ENCODE results near the gene ZNF837.

DNA sequence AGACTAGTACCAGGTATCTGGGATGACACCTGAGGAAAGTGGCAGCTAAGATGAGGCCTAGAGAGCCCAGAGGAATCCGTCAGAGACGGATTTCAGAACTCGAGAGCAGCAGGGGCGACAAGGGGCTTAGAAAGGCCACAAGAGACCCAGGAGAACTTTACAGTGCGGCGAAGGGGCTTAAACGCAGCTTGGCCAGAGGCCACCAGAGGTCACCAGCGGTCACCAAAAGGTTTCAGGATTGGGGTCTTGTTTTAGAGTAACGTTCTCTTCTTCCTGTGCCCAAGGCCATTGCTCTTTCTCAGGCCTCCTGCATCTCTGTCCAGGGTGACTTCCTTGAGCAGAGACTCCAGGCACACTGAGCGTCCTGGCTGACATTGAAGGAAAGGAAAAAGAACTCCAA, 51.8 kb downstream of the ZNF837 start:
- TF ChIP-seq, protein P1, sequence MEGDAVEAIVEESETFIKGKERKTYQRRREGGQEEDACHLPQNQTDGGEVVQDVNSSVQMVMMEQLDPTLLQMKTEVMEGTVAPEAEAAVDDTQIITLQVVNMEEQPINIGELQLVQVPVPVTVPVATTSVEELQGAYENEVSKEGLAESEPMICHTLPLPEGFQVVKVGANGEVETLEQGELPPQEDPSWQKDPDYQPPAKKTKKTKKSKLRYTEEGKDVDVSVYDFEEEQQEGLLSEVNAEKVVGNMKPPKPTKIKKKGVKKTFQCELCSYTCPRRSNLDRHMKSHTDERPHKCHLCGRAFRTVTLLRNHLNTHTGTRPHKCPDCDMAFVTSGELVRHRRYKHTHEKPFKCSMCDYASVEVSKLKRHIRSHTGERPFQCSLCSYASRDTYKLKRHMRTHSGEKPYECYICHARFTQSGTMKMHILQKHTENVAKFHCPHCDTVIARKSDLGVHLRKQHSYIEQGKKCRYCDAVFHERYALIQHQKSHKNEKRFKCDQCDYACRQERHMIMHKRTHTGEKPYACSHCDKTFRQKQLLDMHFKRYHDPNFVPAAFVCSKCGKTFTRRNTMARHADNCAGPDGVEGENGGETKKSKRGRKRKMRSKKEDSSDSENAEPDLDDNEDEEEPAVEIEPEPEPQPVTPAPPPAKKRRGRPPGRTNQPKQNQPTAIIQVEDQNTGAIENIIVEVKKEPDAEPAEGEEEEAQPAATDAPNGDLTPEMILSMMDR (IDR thresholded peaks at IDR 0.05; ENCODE audit: low read length) = peak; percentile 29
- TF ChIP-seq EZH2 (optimal IDR thresholded peaks at IDR 0.05; ENCODE audit: low read depth, low read length) = no peak
